Umbilical cord (tissue), 2 donors: ENCODE data around the gene DUSP28. TPM values are rescaled to one million over a fixed set of nuclear protein-coding genes. Genes with fewer than 3 reads are reported as not detected.
A peak's percentile ranks its signal among the peaks of the same experiment; 100 is the strongest.
"Not testable (repeated sequence)": the region's sequence is repeated elsewhere in the genome, so short reads cannot be mapped to it uniquely, and the experiment has no call there.

ENCODE experiments used
- DNase-seq: peaks from one replicate; pipeline ENCODE4 v3.0.0-alpha.2; 2015; ENCODE audit warnings: low spot score
- total RNA-seq: library from RNA; depleted of rRNA; stranded (reverse); fragments of >200 nt; gene quantifications from one replicate; pipeline ENCODE4 v1.2.3, GENCODE V29; 2014; ENCODE audit warnings: low replicate concordance; ENCODE audit not compliant: insufficient read depth

Gene DUSP28, protein sequence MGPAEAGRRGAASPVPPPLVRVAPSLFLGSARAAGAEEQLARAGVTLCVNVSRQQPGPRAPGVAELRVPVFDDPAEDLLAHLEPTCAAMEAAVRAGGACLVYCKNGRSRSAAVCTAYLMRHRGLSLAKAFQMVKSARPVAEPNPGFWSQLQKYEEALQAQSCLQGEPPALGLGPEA
- total RNA-seq, result 2.2 TPM

GRCh38 chr2:240560084-240560479 is at the start of gene DUSP28:
DUSP28 (plus strand) TSS chr2:240560357; CDS start chr2:240560685, 328 bp downstream.
- peak; percentile 88 for DNase-seq

DNA sequence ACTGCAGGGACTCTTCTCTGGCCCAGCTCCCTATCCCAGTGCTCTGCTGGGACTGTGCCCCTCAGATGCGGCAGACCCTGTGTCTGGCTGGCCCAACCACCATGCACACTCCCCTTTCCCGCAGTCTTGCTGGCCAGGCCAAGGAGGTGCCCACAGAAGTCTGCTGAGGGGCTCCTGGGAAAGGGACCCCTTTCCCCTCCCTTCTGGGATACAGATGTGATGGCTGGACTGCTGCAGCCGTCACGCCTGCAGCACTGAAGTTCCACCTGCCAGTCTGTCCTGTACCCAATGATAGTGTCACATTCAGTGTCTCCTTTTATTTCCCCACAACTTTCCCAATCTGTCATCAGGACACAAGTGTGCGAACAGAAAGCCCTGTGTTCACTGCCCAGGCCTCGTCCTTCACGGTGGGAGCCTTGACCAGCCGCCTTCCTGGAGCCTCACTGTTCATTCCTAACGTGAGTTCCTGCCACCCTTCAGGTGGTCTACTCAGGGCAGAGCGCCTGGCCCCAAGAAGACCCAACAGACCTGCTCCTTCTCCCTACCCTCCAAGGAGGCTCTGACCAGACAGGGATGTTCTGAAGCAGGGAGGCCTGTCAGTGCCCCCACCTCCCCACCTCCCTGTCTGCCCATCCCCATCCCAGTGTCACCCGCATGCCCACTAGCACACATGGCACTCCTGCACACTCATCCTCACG is 49.5 kb upstream of the DUSP28 start:
- no peak for DNase-seq

DNA sequence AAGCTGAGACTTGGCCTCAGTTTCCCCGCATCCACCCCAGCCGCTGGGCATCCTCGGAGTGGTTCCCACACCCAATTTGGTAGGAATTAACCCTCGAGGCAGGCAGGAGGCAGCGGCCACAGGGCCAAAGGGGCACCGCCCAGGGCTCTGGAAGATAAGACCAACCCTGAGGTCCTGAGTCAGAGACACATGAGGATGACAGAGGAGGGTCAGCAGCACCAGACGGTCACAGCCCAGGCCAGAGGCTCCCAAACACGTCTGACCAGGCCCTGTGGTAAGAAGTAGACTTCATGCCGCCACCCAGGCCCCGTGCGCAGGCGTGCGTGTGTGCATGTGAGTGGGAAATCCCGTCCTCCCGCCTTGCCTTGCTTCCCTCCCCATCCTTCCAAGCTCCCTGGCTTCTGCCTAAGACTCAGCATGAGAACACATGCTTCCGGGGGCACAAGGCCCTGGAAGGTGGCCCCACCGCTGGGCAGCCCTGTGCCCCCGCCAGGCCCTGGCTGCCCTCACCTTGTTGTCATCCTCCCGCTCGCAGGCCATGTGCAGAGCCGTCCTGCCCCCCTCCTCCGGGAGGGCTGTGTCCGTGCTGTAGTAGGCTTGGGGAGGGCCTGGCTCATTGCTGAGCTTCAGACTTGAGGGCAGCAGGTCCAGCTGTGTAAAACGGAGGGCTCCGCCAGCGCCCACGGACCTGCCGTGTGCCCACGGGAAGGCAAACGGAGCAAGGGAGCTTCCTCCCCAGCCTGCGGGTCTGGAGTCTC is 48.6 kb upstream of the DUSP28 start:
- no peak for DNase-seq

GRCh38 chr2:240512109-240512485 is 48.1 kb upstream of the DUSP28 start:
- DNase-seq, result no peak

GRCh38 chr2:240512666-240513535 is 47.3 kb upstream of the DUSP28 start:
- no peak for DNase-seq

- DNase-seq, result peak; percentile 67
Observed at GRCh38 chr2:240513549-240514287, 46.4 kb upstream of the DUSP28 start.

GRCh38 chr2:240514631-240515030 is 45.5 kb upstream of the DUSP28 start:
- no peak for DNase-seq

GRCh38 chr2:240517342-240517741 is 42.8 kb upstream of the DUSP28 start:
- no peak for DNase-seq

DNA sequence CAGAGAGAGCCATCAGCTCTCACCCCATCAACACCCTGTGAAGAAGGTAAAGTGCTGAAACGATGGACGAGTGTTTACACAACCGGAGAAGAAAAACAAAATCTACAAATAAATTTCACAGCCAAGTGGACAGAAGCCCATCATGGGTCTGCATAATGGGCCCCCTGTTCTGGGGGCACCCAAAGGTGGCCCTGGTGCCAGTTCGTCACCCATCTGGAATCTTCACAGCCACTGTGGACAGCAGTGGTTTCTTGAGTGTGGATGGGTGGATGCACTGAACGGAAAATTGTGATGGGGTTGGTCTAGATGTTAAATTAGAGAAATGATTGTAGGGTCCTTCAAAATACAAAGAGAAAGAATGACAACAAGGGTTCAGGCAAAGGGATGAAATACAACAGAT is 41.2 kb upstream of the DUSP28 start:
- DNase-seq, result no peak

DNA sequence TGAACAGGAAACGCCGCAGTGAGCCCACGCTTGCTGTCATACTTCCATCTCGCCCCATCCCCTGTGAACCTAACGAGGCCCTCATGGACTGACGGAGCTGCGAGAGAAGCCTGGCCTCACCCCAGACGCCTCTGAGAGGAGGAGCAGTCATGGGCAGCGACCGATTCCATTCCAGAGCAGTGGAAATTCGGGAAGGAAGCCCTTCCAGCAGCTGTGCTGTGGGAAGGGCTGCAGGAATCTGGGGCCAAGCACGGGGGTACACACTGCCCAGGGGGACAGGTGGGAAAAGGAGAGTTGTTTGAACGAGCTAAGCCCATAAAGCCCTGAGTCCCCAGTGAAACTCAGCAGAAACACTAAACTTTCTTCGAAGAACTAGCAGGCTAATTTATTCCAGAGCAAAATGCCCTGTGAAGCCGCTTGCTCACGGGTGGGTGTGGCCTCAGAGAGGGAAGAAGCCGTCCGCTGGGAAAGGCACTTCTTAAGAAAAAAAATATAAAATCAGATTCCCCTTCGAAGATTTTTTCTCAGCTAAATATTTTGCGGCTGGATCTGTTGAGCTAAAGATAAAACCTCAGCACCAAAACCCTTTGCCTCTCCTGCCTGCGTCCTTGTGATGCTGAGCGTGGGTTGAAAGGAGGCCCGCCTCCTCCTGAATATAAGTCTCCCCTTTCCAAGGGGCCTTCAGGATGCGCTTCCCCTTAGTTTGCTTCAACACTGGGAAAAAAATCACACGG is 40.6 kb upstream of the DUSP28 start:
- DNase-seq, result peak; percentile 49

GRCh38 chr2:240520130-240520973 is 39.8 kb upstream of the DUSP28 start:
- no peak for DNase-seq

- no peak for DNase-seq
Observed at GRCh38 chr2:240520974-240521350, 39.2 kb upstream of the DUSP28 start.

DNA sequence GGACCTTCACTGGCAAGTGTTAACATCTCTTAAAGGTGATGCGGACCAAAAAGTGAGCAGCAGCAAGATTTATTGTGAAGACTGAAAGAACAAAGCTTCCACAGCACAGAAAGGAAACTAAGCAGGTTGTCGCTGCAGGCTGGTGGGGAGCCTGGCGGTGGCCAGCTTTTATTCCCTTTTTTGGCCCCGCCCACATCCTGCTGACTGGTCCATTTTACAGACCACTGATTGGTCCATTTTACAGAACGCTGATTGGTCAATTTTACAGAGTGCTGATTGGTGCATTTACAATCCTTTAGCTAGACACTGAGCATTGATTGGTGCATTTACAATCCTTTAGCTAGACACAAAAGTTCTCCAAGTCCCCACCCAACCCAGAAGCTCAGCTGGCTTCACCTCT is 38.3 kb upstream of the DUSP28 start:
- not testable (repeated sequence) for DNase-seq

DNA sequence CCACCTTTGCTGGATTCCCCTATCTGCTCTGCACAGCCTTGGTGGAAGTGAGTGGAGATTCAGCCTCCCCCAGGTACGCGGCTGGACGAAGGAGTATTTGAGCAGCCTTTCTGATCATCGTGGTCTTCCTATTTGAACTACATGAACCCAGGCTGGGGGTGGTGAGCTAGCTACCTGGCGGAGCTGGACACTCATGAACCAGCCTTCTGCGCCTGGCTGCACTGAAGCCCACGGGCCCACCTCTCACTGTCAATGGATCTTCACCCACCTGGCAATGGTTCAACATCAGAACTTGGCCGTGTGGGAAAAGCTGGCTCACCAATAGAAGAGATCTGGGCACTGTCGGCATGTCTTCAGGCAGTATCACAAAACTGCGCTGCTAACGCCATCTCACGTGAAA is 37.8 kb upstream of the DUSP28 start:
- DNase-seq, result no peak

- DNase-seq, result no peak
Observed at GRCh38 chr2:240523451-240524281, 36.5 kb upstream of the DUSP28 start.

GRCh38 chr2:240524963-240525718 is 35.0 kb upstream of the DUSP28 start:
- no peak for DNase-seq

DNA sequence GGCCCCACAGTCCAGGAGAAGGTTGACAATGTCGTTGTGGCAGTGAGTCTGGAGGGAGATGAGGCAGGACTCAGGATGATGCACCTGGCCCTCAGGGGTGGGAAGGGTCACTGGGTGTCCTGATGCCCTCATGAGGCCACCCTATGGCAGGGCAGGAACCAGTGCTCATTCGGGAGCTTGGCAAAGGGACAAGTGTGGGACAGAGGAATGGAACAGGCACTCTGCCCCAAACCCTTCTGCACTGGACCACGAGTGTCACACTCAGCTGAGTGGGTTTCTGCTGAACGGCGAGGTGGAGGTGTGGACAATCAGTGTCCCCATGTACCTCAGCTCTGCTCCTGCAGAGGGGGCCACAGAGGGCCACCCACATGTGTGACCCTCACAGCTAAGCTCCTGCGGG is 34.4 kb upstream of the DUSP28 start:
- DNase-seq, result no peak

DNA sequence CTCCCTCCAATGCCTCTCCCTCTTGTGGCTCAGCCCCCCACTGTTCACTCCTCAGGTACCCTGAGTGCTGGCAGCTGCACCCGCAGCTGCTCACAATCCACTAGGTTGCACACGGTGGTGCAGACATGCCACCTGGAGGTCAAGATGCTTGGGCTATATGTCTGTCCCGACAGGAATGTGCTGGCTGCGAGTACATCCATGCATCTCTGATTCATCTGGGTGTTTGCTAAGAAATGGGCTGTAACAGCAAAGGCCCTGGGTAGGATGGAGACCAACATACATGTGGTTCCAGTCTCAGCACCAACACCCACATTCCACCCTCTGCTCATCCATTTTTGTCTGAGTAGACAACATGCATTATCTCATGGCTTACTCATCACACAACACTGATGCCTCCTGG is 33.6 kb upstream of the DUSP28 start:
- no peak for DNase-seq
